ENCODE results near the gene LGALS13. TPM values are rescaled to one million over a fixed set of nuclear protein-coding genes. Genes with fewer than 3 reads are reported as not detected.

The LGALS13 gene
- total RNA-seq, 1 experiment from 2014 or later = not detected

DNA sequence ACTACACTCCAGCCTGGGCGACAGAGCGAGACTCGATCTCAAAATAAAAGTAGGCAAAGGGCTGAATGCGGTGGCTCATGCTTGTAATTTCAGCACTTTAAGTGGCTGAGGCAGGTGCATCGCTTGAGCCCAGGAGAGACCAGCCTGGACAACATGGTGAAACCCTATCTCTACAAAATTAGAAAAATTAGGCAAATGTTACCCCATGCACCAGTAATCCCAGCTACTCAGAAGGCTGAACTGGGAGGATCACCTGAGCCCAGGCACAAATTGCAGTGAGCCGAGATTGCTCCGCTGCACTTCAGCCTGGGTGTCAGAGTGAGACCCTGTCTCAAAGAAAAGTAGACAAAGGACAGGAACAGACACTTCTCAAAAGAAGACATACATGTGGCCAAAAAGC is 9.9 kb upstream of the LGALS13 start:
- Histone ChIP-seq H3K4me1 (ENCODE audit: insufficient read depth, low read length) (no peaks in the 10 kb centered on the region), H3K14ac (ENCODE audit: insufficient read depth, low read length) (no peak overlapping the region), H3K9ac (ENCODE audit: extremely low read depth, insufficient read length, low read length) (no peak overlapping the region), H2BK120ac (ENCODE audit: low read depth, low read length, poor library complexity, severe bottlenecking) (no peak overlapping the region), H3K4ac (ENCODE audit: low read depth, low read length) (no peak overlapping the region), H3K9me3 (ENCODE audit: control insufficient read depth, low read depth, low read length) (no peaks in the 10 kb centered on the region), H3K79me1 (ENCODE audit: insufficient read depth, low read depth, low read length, poor library complexity, severe bottlenecking) (no peaks in the 10 kb centered on the region), H3K4me2 (ENCODE audit: insufficient read depth, insufficient read length, low read length) (no peak overlapping the region), H3K27me3 (ENCODE audit: insufficient read depth, low read length) (no peaks in the 10 kb centered on the region), H3K79me2 (ENCODE audit: insufficient read depth, low read length) (no peaks in the 10 kb centered on the region), H3K56ac (ENCODE audit: insufficient read length, low read depth, low read length) (no peak overlapping the region), H2BK15ac (ENCODE audit: low read depth, low read length) (no peak overlapping the region), H3K18ac (ENCODE audit: insufficient read length, low read depth, low read length) (no peak overlapping the region), H2AK5ac (ENCODE audit: insufficient read length, low read length) (no peak overlapping the region), H2BK20ac (ENCODE audit: low read depth, low read length, poor library complexity, severe bottlenecking) (no peak overlapping the region), H2BK12ac (ENCODE audit: insufficient read length, low read depth, low read length) (no peak overlapping the region), H3T11ph (ENCODE audit: low read length) (no peak overlapping the region), H4K5ac (ENCODE audit: insufficient read length, low read depth, low read length) (no peak overlapping the region), H2BK5ac (ENCODE audit: insufficient read length, low read length) (no peak overlapping the region), H3K23ac (ENCODE audit: insufficient read length, low read depth, low read length) (no peak overlapping the region), H2AFZ (ENCODE audit: low read length) (no peak overlapping the region), H4K91ac (ENCODE audit: insufficient read length, low read depth, low read length) (no peak overlapping the region), H3K27ac (ENCODE audit: insufficient read length, low read depth, low read length) (no peak overlapping the region), H3K23me2 (ENCODE audit: insufficient read length, low read depth, low read length, poor library complexity, severe bottlenecking) (no peaks in the 10 kb centered on the region), H4K20me1 (ENCODE audit: control insufficient read depth, insufficient read depth, insufficient read length) (no peaks in the 10 kb centered on the region), H4K8ac (replicated peaks; ENCODE audit: insufficient read length, low read depth, low read length) (no peak overlapping the region)
- no peak overlapping the region for H3K4me3 Mint-ChIP-seq
- WGBS (ENCODE audit: extremely low coverage, insufficient read length, low lambda C conversion rate) = no CpG with 5 or more reads among the region's 7 CpGs
- no peaks in the 10 kb centered on the region for H3K36me3 Mint-ChIP-seq (ENCODE audit: insufficient read depth in 1 of 3, low read depth in 3 of 3)
- H3K27me3 Mint-ChIP-seq (ENCODE audit: low read depth) = peaks cover 62% of the 10 kb centered on the region
- H3K4me1 Mint-ChIP-seq = no peaks in the 10 kb centered on the region
- no peak for DNase-seq
- no peak overlapping the region for H3K27ac Mint-ChIP-seq
- TF ChIP-seq, protein P1, sequence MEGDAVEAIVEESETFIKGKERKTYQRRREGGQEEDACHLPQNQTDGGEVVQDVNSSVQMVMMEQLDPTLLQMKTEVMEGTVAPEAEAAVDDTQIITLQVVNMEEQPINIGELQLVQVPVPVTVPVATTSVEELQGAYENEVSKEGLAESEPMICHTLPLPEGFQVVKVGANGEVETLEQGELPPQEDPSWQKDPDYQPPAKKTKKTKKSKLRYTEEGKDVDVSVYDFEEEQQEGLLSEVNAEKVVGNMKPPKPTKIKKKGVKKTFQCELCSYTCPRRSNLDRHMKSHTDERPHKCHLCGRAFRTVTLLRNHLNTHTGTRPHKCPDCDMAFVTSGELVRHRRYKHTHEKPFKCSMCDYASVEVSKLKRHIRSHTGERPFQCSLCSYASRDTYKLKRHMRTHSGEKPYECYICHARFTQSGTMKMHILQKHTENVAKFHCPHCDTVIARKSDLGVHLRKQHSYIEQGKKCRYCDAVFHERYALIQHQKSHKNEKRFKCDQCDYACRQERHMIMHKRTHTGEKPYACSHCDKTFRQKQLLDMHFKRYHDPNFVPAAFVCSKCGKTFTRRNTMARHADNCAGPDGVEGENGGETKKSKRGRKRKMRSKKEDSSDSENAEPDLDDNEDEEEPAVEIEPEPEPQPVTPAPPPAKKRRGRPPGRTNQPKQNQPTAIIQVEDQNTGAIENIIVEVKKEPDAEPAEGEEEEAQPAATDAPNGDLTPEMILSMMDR (conservative IDR thresholded peaks at IDR 0.05) = no peak
- peaks cover 0 to 4% of the 10 kb centered on the region in 2 experiments; a peak in 1 of 5 replicates for H3K9me3 Mint-ChIP-seq
